ENCODE measurements around the gene C14orf180. TPM values are rescaled to one million over a fixed set of nuclear protein-coding genes. Genes with fewer than 3 reads are reported as not detected.

C14orf180 gene
- total and polyA plus RNA-seq, 2 of the 8 experiments (the other 6 are each of a cell fraction or from before 2014, with no cell fraction given), result not detected

DNA sequence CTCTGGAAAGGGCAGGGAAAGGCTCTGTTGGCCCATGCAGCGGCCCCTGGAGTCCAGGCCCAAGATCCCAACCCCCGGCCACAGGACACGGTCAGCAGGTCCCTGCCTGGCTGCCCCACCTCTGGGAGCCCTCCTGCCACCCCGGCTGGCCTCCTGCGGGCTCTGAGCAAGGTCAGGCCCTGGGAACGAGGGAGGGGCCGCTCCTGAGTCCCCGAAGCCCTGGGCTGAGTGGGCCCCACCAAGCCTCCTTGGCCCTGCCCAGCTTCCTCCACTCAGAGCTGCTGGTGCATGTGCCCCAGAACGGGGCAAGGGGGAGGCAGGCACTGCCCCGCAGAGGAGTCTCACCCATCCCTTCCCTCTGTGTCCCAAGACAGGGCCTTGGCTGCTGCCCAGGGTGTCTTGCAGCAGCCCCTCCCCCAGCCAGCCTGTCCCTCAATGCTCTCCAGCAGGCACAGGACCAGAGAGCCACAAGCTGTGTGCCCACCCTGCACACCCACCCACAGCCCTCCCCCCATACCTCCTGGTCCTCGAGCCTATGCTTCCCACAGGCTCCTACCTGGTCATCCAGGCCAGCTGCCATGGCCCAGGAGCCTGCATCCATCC is 7.4 kb upstream of the C14orf180 start:
- no peak overlapping the region for H3K4me3 ChIP-seq (ENCODE audit: extremely low read depth in 1 of 4, insufficient read depth in 2 of 4, low read depth in 3 of 4, low read length in 4 of 4)
- WGBS, 2 experiments (ENCODE audit: extremely low coverage in 1 of 2, insufficient coverage in 1 of 2, insufficient read length in 1 of 2, insufficient replicate concordance in 2 of 2, low coverage in 1 of 2, low lambda C conversion rate in 2 of 2, missing lambda C conversion rate in 1 of 2), result 89% methylated on average over 8 of the region's 11 CpGs; no CpG with 5 or more reads in 1 of the 2 experiments
- no peak overlapping the region for H3K14ac ChIP-seq (ENCODE audit: insufficient read length)
- H3K23ac ChIP-seq (ENCODE audit: insufficient read length), result no peak overlapping the region
- no peak overlapping the region for H3K4ac ChIP-seq (replicated peaks; ENCODE audit: insufficient read length, low read depth, low read length)
- H3K27me3 ChIP-seq (replicated peaks in 1 of 4; ENCODE audit: control insufficient read depth in 3 of 4, extremely low read depth in 1 of 4, insufficient read depth in 3 of 4, low read length in 3 of 4), result no peaks in the 10 kb centered on the region
- H3K4me1 ChIP-seq (replicated peaks in 1 of 4; ENCODE audit: control insufficient read depth in 3 of 4, insufficient read depth in 4 of 4, low read length in 3 of 4), result no peaks in the 10 kb centered on the region; a peak in 1 of 7 replicates
- no peak overlapping the region for H3K18ac ChIP-seq (ENCODE audit: extremely low read depth, low read length)
- ChIA-PET POLR2A (ENCODE audit: partially characterized antibody) (no interaction called here), CTCF (ENCODE audit: partially characterized antibody) (interaction anchor here (0.7 to 2.1 kb wide), 3 partner anchors 9 to 129 kb away, joined by 3 to 4 read pairs (median 3); no protein-coding TSS in a partner anchor)
- no peaks in the 10 kb centered on the region for H4K20me1 ChIP-seq (replicated peaks in 1 of 2; ENCODE audit: control insufficient read depth in 1 of 2, insufficient read depth in 2 of 2, low read length in 2 of 2)
- H3K23me2 ChIP-seq (ENCODE audit: low read depth, low read length), result no peaks in the 10 kb centered on the region
- H2AK5ac ChIP-seq (ENCODE audit: low read depth, low read length), result no peak overlapping the region
- no peak overlapping the region for H3K56ac ChIP-seq (replicated peaks; ENCODE audit: insufficient read length, low read depth, low read length)
- no peak overlapping the region for H3K4me2 ChIP-seq (ENCODE audit: insufficient read depth in 1 of 2, low read depth in 2 of 2, low read length in 2 of 2)
- no peaks in the 10 kb centered on the region for H3K9me3 ChIP-seq (ENCODE audit: insufficient read depth in 2 of 2, low read depth in 1 of 2, low read length in 1 of 2)
- peak overlapping the region; percentile 51; the same call in 1 of the 2 replicates for H4K8ac ChIP-seq (ENCODE audit: extremely low read depth, insufficient read depth, low read length)
- no peaks in the 10 kb centered on the region for H3K79me2 ChIP-seq (ENCODE audit: control insufficient read depth in 1 of 2, insufficient read depth in 2 of 2, low read length in 2 of 2)
- FAIRE-seq, result no peak
- H2BK120ac ChIP-seq (replicated peaks; ENCODE audit: low read depth, low read length), result no peak overlapping the region
- no peak overlapping the region for H2BK15ac ChIP-seq (ENCODE audit: low read length)
- H3K9ac ChIP-seq (replicated peaks in 1 of 4; ENCODE audit: extremely low read depth in 1 of 4, low read depth in 3 of 4, low read length in 3 of 4), result no peak overlapping the region
- H2BK5ac ChIP-seq (ENCODE audit: low read depth, low read length), result no peak overlapping the region
- H4K91ac ChIP-seq (replicated peaks; ENCODE audit: insufficient read length, low read length), result no peak overlapping the region
- H3K36me3 ChIP-seq (ENCODE audit: control insufficient read depth in 2 of 4, insufficient read depth in 4 of 4, low read length in 3 of 4), result no peaks in the 10 kb centered on the region
- H4K5ac ChIP-seq (ENCODE audit: insufficient read length, low read depth, low read length), result no peak overlapping the region
- 0 out of 2 replicates have a peak overlapping the region, but pooled peaks have one; percentile 27 for H2BK12ac ChIP-seq (ENCODE audit: low read depth, low read length)
- H2AFZ ChIP-seq (ENCODE audit: low read length), result no peak overlapping the region
- DNase-seq (ENCODE audit: low read depth in 1 of 2, low spot score in 2 of 2), result no peak
- H3K27ac ChIP-seq (ENCODE audit: low read depth, low read length), result no peak overlapping the region
- no peaks in the 10 kb centered on the region for H3K79me1 ChIP-seq (ENCODE audit: low read depth, low read length)
- no peak overlapping the region for H2BK20ac ChIP-seq (ENCODE audit: low read length)
- TF ChIP-seq RFX5 (IDR thresholded peaks at IDR 0.05; ENCODE audit: borderline replicate concordance, low read depth, low read length) (no peak), ATF3 (IDR thresholded peaks at IDR 0.05; ENCODE audit: insufficient read depth, low read depth, low read length) (no peak), ASH2L (IDR thresholded peaks at IDR 0.05; ENCODE audit: low read length) (no peak), CBX5 (IDR thresholded peaks at IDR 0.05; ENCODE audit: low read depth, low read length) (no peak), MAFK (IDR thresholded peaks at IDR 0.05; ENCODE audit: low read depth, low read length) (no peak), SP1 (IDR thresholded peaks at IDR 0.05; ENCODE audit: low read depth, low read length) (no peak), POLR2A (IDR thresholded peaks at IDR 0.05; ENCODE audit: control extremely low read depth in 1 of 2, low read depth in 2 of 2, low read length in 2 of 2) (no peak), POU5F1 (IDR thresholded peaks at IDR 0.05; ENCODE audit: low read depth, low read length) (no peak)
- TF ChIP-seq, protein P1, sequence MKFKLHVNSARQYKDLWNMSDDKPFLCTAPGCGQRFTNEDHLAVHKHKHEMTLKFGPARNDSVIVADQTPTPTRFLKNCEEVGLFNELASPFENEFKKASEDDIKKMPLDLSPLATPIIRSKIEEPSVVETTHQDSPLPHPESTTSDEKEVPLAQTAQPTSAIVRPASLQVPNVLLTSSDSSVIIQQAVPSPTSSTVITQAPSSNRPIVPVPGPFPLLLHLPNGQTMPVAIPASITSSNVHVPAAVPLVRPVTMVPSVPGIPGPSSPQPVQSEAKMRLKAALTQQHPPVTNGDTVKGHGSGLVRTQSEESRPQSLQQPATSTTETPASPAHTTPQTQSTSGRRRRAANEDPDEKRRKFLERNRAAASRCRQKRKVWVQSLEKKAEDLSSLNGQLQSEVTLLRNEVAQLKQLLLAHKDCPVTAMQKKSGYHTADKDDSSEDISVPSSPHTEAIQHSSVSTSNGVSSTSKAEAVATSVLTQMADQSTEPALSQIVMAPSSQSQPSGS (IDR thresholded peaks at IDR 0.05; ENCODE audit: low read length), result no peak
